ENCODE results near the gene FAM170B.

DNA sequence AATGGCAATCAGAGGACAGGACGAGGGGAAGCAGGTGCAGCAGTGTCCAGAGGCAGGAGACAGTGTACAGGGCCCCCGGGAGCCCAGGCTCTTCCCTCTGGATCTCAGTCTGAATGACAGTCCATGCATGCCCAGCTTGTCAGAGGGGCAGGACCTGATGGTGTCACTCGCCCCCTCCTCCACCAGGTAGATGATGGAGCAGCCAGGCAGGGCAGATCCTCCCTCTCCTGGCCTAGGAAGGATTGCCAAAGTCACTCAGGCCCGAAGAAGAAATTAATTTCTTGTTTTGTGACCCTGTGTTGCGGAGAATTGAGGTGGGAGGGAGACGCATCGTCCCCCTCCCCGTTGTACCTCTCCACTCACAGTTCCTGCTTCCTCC, 22.5 kb downstream of the FAM170B start:
- TF ChIP-seq, protein P1, sequence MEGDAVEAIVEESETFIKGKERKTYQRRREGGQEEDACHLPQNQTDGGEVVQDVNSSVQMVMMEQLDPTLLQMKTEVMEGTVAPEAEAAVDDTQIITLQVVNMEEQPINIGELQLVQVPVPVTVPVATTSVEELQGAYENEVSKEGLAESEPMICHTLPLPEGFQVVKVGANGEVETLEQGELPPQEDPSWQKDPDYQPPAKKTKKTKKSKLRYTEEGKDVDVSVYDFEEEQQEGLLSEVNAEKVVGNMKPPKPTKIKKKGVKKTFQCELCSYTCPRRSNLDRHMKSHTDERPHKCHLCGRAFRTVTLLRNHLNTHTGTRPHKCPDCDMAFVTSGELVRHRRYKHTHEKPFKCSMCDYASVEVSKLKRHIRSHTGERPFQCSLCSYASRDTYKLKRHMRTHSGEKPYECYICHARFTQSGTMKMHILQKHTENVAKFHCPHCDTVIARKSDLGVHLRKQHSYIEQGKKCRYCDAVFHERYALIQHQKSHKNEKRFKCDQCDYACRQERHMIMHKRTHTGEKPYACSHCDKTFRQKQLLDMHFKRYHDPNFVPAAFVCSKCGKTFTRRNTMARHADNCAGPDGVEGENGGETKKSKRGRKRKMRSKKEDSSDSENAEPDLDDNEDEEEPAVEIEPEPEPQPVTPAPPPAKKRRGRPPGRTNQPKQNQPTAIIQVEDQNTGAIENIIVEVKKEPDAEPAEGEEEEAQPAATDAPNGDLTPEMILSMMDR (conservative IDR thresholded peaks at IDR 0.05): no peak
- TF ChIP-seq EZH2 (IDR thresholded peaks at IDR 0.05; ENCODE audit: low read depth): no peak
